ENCODE results near the gene SENP1. TPM values are rescaled to one million over a fixed set of nuclear protein-coding genes. Genes with fewer than 3 reads are reported as not detected.
A peak's percentile ranks its signal among the peaks of the same experiment; 100 is the strongest.
"Not testable (repeated sequence)": the region's sequence is repeated elsewhere in the genome, so short reads cannot be mapped to it uniquely, and the experiment has no call there.

Gene SENP1
- total RNA-seq = 15.1 and 15.7 TPM in 2 replicates

DNA sequence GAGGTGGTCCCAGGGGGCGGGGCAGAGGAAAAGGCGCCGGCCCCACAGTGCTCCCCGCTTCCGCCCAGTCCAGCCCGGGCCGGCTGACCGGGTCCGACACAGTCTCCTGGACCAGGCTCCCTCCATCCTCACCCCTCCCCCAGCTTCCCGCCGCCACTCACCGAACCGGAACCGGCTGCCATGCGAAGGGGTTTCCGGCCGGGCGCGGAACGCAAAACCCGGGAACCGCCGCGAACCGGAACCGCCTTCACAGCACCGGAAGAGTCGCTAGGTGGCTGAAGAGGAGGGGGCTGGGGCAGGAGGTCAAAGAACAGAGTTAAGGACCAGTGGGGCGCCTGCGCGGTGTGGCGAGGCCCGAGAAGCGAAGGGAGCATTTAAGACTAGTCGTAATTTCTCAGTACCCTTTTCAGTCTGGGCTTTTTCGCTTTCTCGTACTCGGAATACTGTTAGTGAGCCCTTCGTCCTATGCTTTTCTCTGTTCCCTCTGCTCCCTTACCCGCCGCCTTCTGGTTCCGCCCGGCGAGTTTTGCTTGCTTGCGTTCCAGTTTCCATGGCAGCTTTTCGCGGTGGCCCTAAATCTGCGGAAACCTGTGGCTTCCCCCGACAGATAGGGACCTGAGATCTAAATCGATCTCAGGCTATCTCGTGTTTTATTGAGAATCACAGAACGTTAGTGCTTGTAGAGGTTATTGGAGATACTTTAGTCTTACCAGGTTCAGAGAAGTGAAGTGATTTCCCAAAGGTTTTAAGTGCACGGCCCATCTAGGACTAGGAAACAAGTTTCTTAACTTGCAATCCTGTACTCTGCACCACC is at the start of gene SENP1:
SENP1 (minus strand) TSS at position 213 of the 814 bp plus-strand sequence. CDS start 4,607 bp downstream, outside the sequence.
- DNase-seq = peak; percentile 89

DNA sequence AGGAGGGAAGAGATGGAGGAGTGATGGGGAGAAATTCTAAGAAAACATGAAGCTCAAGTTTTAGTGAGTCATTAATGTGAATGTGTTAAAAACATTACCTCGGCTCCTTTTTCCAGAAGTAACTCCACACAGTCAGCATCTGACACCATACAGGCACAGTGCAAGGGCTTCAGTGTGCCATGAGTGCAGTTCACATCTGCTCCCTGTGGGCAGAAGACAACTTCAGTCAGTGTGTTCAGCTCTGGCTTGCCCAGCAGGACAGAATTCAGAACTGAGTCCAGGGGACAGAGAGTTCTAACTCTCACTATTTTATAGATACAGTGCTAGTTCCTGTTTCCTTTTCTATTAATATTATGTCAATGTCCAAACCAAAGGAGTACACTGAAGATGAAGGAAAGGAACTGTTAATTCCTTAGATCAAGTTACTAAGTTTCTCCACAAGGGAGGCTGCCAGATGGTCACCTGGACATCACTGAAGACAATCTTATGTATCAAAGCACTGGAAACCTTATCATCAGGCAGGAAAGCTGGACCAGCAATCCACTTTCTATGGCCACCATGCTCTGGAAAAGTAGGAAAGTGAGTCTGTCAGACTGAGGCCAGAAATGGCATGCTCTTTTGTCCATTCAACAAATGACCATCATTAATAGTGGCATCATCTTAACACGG is 45.4 kb upstream of the SENP1 start:
- DNase-seq = no peak

- no peak for DNase-seq
Measured at GRCh38 chr12:48145981-48146380, 40.1 kb upstream of the SENP1 start.

DNA sequence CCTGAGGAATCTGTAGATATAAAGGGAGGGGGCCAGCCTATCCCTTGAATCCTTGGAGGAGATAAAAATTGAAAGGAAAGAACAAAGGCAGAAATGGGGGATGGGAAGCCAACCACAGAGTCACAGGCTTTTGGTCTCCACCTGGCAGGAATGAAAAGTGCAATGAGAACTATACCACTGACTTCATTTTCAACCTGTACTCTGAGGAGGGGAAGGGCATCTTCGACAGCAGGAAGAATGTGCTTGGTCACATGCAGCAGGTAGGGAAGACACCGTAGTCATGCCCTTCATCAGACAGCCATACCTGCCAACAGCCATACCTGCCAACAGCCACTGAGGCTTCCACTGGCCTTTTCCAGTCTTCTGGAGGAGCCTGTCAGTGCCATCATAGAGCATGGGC is 38.0 kb upstream of the SENP1 start:
- no peak for DNase-seq

DNA sequence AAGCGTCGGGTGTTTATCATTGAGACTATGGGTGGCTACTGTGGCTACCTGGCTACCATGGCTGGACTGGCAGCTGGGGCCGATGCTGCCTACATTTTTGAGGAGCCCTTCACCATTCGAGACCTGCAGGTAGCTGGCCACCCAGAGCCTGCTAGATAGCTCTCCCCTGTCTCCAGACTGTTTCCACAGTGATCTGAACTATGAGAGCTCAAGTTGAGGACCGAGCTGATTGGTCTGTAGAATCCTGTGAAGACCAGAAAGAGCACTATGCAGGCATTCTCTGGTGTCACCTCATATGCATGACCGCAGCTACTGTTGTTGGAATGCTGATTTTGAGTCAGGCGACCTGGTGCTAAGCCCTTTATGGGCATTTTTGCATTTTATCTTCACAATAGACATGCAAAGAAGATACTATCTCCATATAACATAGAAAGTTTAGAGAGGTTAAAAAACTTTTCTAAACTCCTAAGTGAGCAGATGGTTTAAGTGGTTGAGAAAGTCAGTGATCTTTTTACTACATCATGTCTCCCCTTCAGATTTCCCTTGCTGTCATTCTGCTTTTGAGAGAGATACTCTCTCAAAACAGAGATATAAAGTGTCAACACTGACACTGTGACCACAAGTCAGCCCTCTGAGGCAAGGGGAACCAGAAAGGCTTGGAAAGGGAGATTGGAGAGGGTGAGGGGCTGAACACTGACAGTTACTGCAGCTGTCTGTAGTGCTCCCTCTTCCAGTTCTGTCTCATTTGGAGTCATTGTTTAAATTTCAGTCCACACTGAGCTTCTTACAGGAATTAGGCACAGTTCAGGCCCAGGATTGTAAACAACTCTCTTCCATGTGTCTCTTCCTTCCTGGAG is 37.2 kb upstream of the SENP1 start:
- DNase-seq = no peak

- no peak for DNase-seq
Measured at GRCh38 chr12:48135027-48135426, 29.1 kb upstream of the SENP1 start.

DNA sequence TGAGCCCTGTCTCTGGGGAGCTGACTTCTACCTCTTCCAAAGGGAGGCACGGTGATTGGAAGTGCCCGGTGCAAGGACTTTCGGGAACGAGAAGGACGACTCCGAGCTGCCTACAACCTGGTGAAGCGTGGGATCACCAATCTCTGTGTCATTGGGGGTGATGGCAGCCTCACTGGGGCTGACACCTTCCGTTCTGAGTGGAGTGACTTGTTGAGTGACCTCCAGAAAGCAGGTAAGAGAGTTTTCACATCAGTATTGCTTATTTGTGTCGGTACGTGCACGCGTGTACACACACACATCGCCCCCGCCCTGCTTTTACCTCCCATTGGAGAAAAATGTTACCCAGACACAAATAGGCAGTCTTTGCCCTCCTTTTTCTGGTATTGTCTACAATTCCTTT is 26.9 kb upstream of the SENP1 start:
- DNase-seq = no peak

DNA sequence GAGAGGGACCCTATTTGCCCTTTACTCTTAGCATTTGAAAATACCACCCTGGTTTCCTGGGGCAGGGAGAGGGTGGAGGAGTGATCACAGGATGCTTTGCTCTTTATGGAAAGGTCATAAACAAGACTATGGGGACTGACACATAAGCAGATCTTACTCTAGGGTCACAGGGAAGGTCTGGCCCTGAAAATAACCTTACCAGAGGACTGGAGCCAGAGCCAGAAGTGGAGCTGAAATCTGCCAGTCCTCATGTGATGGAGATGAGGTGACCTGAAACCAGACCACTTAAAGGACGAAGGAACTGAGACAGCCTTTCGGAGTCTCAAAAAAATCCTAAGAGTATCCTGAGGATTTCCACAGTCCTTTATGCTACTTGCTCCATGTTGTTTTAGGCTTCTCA is 25.6 kb upstream of the SENP1 start:
- no peak for DNase-seq

GRCh38 chr12:48129376-48129775 is 23.5 kb upstream of the SENP1 start:
- no peak for DNase-seq

GRCh38 chr12:48128800-48129199 is 22.9 kb upstream of the SENP1 start:
- no peak for DNase-seq

DNA sequence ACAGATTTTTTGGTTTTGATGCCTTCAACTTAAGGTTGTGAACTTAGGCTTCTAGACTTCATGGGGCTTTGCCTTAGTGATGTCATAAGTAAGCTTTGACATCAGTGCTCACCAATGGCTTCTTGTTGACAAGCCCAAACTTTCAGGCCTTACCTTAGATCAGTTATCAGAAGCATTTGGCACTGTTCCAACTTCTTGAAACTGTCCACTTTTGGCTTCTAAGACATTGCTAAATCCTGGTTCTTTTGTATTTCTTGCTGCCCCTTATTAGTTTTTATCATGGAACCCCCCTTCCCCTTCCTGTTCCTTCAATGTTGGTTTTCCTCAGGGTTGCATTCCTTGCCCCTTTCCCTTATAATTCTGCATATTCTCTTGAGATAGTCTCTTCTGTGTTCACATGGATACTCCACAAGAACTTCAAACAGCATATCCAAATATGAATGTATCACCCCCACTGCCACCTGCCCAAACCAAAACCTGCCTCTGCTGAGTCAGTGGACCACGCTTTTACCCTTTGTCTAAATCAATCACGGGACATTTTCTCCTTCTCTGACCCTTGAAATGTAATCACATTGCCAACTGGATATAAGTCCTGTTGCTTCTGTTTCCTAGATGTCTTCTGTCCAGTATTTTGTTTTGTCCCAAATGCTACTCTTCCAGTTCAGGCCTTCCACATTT is 21.2 kb upstream of the SENP1 start:
- DNase-seq = no peak

GRCh38 chr12:48125985-48126384 is 20.1 kb upstream of the SENP1 start:
- DNase-seq = no peak

DNA sequence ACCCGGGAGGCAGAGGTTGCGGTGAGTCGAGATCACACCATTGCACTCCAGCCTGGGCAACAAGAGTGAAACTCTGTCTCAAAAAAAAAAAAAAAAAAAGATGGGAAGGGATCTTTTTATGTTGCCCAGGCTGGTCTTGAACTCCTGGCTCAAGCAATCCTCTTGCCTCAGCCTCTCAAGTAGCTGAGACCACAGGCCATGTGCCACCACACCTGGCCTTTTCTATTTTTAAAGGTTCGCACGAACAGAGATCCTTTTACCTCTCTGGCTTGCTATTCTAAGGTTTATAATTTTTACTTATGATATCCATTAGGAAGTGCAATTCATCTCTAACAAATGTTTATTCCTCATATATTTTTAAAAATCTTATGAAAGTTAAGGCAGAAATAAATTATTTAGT is 19.7 kb upstream of the SENP1 start:
- DNase-seq = not testable (repeated sequence)

GRCh38 chr12:48123169-48123568 is 17.3 kb upstream of the SENP1 start:
- no peak for DNase-seq

DNA sequence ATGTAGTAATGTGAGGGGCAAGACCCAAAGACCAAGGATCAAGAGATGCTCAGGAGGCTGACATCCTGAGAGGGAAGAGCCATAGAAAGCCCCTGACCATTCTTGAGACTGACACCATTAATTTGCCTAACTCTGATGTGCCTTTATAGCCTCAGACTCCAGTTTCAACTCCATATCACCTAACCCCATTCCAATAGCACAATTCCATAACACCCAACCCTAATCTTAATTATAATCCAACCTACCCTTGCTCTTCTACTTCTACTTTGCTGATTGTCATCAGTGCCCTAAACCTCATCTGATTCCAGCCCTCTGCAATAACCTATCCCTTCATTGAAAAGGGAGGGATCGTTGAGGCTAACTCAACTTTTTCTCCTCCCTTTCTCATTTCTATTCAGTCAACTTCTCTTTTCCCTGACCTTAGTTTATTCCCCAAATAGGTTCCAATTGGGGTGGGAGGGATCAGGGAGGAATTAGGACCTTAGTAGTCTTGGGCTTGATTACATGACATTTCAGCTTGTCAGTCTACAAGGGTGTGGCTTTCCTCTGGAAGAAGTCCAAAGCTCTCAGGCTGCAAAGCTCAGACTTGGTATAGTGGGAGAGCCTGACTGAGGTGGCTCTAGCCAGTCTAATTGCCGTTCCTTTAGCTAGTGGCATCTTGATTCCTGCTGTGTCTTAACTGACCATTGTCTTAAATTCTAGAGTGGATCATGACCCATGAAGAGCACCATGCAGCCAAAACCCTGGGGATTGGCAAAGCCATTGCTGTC is 16.4 kb upstream of the SENP1 start:
- DNase-seq = no peak

- no peak for DNase-seq
Measured at GRCh38 chr12:48121522-48121921, 15.6 kb upstream of the SENP1 start.

DNA sequence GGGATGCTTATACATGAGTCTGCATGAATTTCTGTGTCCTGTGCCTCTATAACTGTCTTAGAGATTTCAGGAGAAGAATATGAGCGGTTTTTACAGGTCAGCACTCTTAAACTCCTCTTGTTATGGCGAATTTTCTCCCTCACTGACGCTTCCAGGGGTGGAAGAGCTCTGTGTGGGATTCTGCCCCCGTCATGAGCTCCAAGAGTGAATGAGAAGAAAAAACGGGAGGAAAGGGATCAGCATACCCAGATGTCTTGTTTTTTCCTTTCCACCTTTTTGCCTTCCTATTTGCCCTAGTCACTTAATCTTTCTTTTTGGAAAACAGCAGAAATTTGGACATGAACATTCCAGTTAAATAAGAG is 13.9 kb upstream of the SENP1 start:
- no peak for DNase-seq

- DNase-seq = peak; percentile 91
Measured at GRCh38 chr12:48119078-48119833, 13.4 kb upstream of the SENP1 start, which contains the start of gene PFKM. TSS of gene PFKM (plus strand) at chr12:48119364. CDS start at chr12:48122775, 3,411 bp downstream.

GRCh38 chr12:48118284-48118871 is 12.5 kb upstream of the SENP1 start:
- no peak for DNase-seq

GRCh38 chr12:48115957-48116356 is 10.1 kb upstream of the SENP1 start:
- DNase-seq = no peak

GRCh38 chr12:48111312-48111693 is 5.4 kb upstream of the SENP1 start:
- not testable (repeated sequence) for DNase-seq
